Measurements from ENCODE around the gene UQCR11.

Gene UQCR11

DNA sequence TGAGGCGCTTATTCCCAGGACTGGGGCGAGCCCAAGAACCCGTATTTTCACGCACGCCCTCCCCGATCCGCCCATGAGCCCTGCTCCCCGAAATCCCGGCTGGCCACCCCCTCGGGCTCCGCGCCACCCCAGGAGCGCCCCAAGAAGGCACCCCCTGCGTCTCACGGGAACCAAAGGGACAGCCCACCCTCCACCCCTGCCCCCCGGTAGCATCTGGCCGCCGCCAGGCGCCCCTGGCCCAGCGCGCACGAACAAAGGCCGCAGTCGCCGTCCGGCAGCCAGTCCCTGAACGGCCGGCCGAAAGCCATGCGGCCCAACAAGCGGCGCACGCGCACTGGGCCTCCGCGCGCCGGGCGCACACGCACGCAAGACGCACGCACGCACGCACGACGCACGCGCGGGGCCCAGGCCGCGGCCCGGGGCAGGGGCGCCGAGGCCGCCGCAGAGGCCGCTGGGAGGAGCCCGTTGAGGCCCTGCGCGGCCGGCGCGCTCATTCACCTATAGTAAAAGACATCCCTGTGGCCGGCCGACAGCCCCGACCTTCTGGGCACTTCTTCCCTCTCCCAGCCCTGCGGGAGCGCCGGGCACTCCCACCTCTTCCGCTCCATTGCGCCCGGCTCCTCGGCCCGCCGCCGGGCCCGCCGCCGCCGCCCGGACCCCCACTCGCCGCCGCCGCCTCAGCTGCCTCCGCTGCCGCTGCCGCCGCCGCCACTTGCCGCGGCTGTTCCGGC lies 13.1 kb downstream of the UQCR11 start:
- DNase-seq (ENCODE audit: low read depth), result peak; percentile 34
- H3K4me3 ChIP-seq (ENCODE audit: control insufficient read depth, low read depth, low read length), result peak overlapping the region; percentile 88
- TF ChIP-seq, protein P1, sequence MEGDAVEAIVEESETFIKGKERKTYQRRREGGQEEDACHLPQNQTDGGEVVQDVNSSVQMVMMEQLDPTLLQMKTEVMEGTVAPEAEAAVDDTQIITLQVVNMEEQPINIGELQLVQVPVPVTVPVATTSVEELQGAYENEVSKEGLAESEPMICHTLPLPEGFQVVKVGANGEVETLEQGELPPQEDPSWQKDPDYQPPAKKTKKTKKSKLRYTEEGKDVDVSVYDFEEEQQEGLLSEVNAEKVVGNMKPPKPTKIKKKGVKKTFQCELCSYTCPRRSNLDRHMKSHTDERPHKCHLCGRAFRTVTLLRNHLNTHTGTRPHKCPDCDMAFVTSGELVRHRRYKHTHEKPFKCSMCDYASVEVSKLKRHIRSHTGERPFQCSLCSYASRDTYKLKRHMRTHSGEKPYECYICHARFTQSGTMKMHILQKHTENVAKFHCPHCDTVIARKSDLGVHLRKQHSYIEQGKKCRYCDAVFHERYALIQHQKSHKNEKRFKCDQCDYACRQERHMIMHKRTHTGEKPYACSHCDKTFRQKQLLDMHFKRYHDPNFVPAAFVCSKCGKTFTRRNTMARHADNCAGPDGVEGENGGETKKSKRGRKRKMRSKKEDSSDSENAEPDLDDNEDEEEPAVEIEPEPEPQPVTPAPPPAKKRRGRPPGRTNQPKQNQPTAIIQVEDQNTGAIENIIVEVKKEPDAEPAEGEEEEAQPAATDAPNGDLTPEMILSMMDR (IDR thresholded peaks at IDR 0.05; ENCODE audit: control insufficient read depth, insufficient read depth, low read depth, low read length, missing control alignments), result no peak

DNA sequence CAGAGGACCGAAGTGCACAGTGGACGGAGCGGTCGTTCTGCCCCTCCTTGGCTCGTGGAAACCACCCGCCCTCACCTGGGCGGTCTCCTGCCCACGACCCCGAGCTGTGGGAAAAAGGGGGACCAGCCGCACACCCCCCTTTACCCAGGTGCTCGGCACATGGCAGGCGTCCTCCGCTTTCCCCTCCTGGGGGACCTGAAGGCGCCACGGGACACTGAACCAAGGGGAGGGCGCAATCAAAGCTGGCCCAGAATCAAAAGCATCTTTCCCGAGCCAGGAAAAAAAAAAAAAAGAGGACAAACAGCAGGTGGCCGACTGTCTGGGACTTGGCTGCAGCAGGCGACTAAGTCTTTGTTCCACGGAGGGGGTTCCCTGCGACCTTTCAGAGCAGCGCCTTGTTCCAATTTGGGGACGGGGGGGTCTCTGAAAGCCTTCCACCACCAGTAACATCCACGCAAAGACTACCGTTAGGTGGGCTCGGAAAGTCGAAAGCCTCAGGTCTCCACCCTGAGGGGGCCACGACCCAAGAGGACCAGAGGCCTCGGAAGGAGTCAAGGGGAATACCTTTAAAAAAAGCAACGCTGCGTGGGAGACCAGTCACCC lies 13.7 kb downstream of the UQCR11 start:
- DNase-seq (ENCODE audit: low read depth), result no peak
- H3K4me3 ChIP-seq (ENCODE audit: control insufficient read depth, low read depth, low read length), result peak overlapping the region; percentile 88
- TF ChIP-seq, protein P1 (IDR thresholded peaks at IDR 0.05; ENCODE audit: control insufficient read depth, insufficient read depth, low read depth, low read length, missing control alignments), result no peak

DNA sequence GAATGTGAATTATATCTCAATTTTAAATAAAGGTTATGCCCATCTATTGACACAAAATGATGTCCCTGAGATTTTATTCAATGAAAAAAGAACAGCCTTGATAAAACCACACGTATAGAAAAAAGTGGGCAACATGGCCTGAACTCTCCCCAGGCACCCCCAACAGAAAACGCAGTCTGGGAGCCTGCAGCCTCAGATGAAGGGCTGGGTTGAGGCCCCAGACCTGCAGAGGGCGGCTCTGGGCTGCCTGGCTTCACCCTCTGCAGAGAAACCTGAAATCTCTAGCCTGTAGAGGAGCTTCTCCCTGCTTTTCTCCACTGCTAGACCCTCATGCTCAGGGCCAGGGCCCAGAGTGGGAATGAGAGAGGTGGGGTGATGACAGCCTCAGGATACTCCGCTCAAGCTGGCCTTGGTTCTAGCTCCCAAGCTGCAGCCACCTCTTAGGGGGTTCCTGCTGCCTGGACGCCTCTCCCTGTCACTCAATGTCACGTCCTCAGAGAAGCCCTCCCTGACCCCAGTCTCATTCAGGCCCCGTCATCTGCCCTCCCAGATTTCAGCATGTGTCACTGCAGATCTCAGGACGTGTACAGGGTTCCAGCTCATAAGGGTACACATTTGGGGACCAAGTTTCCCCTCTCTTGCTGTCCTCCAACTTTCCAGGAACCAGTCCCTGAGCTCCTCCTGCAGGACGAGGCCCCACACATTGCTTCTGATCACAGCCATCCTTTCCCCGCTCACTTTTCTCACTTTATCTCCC lies 14.4 kb downstream of the UQCR11 start:
- DNase-seq (ENCODE audit: low read depth), result no peak
- H3K4me3 ChIP-seq (ENCODE audit: control insufficient read depth, low read depth, low read length), result peak overlapping the region; percentile 88
- TF ChIP-seq, protein P1 (IDR thresholded peaks at IDR 0.05; ENCODE audit: control insufficient read depth, insufficient read depth, low read depth, low read length, missing control alignments), result peak; percentile 38

DNA sequence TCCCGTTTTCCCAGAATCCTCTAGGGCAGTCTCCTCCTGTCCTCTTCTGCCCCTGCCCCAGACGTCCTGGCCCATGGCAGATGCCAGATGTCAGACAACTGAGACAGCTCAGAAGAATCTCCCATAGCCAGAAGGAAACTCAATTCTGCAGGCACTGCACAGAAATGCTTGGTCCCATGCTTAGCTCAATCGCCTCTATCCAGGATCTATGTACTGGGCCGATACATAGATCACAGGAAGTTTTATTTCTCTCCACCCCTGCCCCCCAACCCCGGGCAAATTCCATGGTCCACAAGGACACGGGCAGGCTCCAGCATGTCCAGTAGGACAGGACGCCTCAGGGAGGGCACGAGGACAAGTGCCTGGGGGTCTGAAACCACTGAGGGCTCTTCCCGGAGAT lies 17.4 kb downstream of the UQCR11 start:
- no peak for DNase-seq (ENCODE audit: low read depth)
- TF ChIP-seq, protein P1 (IDR thresholded peaks at IDR 0.05; ENCODE audit: control insufficient read depth, insufficient read depth, low read depth, low read length, missing control alignments), result no peak

DNA sequence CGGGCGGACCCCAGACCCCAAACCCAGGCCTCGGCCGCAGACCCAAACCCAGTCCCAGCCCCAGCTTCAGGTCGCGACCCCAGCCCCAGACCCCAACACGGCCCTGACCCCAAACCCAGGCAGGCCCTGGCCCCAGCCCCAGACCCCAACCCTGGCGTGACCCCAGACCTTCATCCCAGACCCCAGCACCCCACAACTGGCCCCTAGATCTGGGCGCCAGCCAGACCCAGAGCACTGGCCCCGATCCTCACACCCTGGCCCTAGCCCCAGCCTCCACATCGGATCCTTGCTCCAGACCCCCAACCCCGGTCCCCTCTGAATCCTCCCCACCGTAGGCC lies 20.1 kb downstream of the UQCR11 start:
- TF ChIP-seq, protein P1 (IDR thresholded peaks at IDR 0.05; ENCODE audit: control insufficient read depth, insufficient read depth, low read depth, low read length, missing control alignments), result no peak
- no peak for DNase-seq (ENCODE audit: low read depth)
- H3K4me3 ChIP-seq (ENCODE audit: control insufficient read depth, low read depth, low read length), result no peak overlapping the region

More for the DNA sequence above, 17.4 kb downstream of the UQCR11 start:
- H3K4me3 ChIP-seq (ENCODE audit: control insufficient read depth, low read depth, low read length), result no peak overlapping the region

DNA sequence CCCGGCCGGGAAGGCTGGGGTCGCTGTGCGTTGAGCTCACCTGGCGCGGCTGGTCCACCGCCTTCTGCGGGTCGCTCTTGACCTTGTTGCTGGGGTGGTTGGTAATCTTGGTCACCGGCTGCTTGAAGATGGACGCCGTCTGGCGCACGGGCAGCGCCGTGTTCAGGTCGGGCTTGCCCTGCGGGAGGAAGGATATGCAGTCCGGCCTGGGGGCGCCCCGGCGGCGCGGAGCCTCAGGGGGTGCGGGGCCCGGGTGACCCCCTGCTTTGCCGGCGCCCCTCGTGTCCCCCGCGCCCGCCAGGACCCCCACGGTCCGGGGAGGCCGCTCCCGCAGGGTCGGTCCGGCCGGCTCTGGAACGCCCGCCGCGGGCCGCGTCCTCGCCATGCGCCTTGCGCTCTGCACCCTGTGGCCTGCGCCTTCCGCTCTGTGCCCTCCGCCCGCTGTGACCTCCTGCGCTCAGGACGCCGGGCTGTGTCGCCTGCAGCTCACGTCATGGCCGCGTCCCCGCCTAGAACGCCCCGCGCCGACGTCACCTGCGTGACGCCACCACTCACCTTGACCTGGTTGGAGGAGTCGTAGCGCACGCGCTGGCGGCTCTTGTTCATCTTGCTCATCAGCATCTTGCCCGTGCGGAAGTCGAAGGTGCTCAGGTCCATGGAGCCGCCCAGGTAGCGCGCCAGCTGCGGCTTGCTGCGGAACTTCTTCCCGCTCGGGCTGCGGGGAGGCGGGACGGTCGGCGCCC lies 20.6 kb downstream of the UQCR11 start:
- TF ChIP-seq, protein P1 (IDR thresholded peaks at IDR 0.05; ENCODE audit: control insufficient read depth, insufficient read depth, low read depth, low read length, missing control alignments), result no peak
- H3K4me3 ChIP-seq (ENCODE audit: control insufficient read depth, low read depth, low read length), result no peak overlapping the region
- no peak for DNase-seq (ENCODE audit: low read depth)

All from AG09309 (cell line).